IPS-18a (cell line): ENCODE results near the gene MIF.
"Not testable (repeated sequence)": the region's sequence is repeated elsewhere in the genome, so short reads cannot be mapped to it uniquely, and the experiment has no call there.

Experiments used
- H3K27ac ChIP-seq: one replicate; pipeline ENCODE4 v1.5.1; 2013; ENCODE audit warnings: low read length
- H3K27me3 ChIP-seq: one replicate; pipeline ENCODE4 v1.6.1; 2013; ENCODE audit warnings: mild to moderate bottlenecking, low read length; ENCODE audit not compliant: control insufficient read depth, insufficient read depth
- H3K36me3 ChIP-seq: one replicate; pipeline ENCODE4 v1.6.1; 2013; ENCODE audit warnings: low read depth, low read length; ENCODE audit not compliant: control insufficient read depth
- H3K4me1 ChIP-seq: one replicate; pipeline ENCODE4 v1.6.1; 2013; ENCODE audit warnings: low read depth, low read length; ENCODE audit not compliant: control insufficient read depth
- H3K4me3 ChIP-seq: one replicate; pipeline ENCODE4 v1.5.1; 2013; ENCODE audit warnings: low read length
- H3K9ac ChIP-seq: one replicate; pipeline ENCODE4 v1.6.1; 2013; ENCODE audit warnings: mild to moderate bottlenecking, low read length, moderate library complexity
- H3K9me3 ChIP-seq: one replicate; pipeline ENCODE4 v1.6.1; 2013; ENCODE audit warnings: low read depth, low read length; ENCODE audit not compliant: control insufficient read depth

Gene MIF

DNA sequence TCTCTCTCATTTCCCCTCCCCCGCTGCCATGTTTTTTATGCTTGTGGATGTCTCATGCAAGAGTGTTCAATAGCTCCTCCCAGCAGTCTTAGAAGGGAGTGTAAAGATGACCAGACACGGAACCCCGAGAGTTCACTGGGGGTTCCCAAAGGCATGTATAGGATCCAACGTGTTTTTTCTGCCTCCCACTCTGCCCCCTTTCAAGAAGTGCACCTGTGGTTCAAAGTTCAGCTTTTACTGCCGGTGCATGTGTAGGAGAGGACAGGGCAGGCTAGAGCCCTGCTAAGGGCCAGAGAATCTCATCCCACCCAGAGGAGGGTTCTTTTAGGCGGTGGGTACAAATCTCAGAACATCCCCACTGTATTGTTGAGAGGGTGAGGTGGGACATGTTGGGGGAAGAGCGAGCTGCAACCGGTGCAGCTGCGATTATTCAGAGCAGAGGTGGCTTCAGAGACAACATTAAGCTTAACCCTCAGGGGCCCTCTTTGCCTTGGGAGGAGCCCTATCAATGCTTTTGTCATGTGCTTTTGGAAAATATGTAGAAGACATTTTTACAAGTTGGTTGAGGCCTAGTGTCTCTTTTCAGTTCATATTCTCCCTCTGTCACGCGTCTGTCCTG lies 14.5 kb downstream of the MIF start:
- H3K36me3 ChIP-seq: no peaks in the 10 kb centered on the region
- no peaks in the 10 kb centered on the region for H3K27me3 ChIP-seq
- no peak overlapping the region for H3K9ac ChIP-seq
- H3K4me1 ChIP-seq: peaks cover 19% of the 10 kb centered on the region
- H3K9me3 ChIP-seq: no peaks in the 10 kb centered on the region
- H3K4me3 ChIP-seq: no peak overlapping the region
- H3K27ac ChIP-seq: no peak overlapping the region

DNA sequence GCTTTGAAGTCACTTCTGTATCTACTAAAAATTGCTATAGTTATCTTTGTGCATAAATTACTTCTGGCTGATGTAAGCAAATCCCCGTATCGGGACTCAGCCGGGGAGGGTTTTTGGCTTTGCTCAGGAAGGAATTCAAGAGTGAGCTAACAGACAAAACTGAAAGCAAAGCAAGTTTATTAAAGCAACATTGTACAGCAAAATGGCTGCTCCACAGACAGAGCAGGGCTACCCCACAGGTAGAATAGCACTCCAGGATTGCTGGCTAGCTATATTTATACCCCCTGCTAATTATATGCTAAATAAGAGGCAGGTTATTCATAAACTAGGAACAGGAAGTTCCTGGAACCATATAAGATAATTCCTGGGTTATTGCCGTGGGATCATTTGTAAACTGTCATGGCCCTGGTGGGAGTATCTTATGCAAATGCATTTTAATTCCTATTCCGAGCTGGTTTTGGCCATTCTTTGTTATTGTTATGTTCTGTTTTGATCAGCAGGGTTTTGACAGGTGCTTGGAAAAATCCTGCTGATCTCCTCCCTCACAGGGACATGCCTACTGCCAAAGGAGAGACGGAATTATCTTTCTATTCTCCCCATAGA lies 15.2 kb downstream of the MIF start:
- Histone ChIP-seq H3K4me3 (no peak overlapping the region), H3K4me1 (peaks cover 23% of the 10 kb centered on the region), H3K36me3 (no peaks in the 10 kb centered on the region), H3K27ac (no peak overlapping the region), H3K9me3 (no peaks in the 10 kb centered on the region), H3K9ac (no peak overlapping the region), H3K27me3 (no peaks in the 10 kb centered on the region)

DNA sequence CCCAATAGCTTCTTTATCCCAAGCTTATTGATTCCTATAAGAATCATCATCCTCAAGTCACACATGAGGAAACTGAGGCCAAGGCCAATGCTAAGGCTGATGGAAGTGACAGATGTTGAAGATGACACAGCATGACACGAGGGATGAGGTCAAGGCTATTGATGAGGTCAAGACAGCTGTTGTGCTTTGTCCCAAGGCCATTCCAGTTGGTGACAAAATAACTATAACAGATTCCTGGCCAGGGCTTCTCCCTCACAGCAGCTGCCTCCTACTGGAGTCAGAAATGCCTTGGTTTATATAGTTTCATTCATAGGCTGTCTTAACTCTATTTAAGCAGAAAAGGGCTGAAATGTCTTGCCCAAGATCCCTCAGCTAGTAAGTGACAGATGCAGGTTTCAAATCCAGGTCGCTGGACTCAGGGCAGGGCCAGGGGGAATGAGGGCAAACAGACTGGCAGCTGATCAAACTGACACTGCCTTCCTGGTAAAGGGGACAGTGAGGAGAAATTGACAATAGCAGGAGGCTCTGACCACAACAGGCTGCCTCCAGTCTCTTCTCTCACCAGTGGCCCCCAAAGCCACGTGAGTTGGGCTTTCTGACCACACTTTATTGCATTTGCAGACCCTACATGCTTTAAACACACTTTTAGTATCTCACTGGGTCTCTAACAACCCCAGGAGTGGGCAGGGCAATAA lies 16.5 kb downstream of the MIF start:
- Histone ChIP-seq H3K9ac (no peak overlapping the region), H3K36me3 (no peaks in the 10 kb centered on the region), H3K4me3 (no peak overlapping the region), H3K4me1 (peaks cover 24% of the 10 kb centered on the region), H3K9me3 (no peaks in the 10 kb centered on the region), H3K27ac (no peak overlapping the region), H3K27me3 (no peaks in the 10 kb centered on the region)

DNA sequence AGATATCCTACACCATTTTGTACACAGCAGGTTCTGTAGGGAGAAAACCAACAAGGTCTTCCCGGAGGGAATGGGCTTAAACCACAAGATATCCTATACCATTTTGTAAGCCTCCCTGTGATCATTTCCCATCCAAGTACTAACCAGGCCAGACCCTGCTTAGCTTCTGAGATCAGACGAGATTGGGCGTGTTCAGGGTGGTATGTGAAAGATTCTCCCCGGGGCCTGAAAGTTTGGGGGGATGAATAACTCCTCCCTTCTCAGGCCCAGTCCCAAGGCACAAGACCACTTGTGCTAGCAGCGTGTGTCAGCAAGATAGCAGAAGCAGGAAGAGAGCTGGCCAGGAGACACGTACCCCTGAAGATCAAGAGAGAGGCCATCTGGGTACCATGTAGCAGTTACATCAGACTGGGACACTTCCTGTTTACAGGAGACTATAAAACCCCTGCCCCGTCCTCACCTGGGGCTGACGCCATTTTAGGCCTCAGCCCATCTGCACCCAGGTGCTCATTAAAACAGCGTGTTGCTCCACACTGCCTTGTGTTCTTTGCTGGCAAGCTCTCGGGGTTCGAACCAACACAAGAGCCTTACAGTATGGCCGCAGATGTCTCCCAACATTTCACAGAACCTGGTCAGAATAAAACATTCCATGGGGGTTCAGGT lies 17.3 kb downstream of the MIF start:
- Histone ChIP-seq H3K9me3 (no peaks in the 10 kb centered on the region), H3K27ac (no peak overlapping the region), H3K9ac (no peak overlapping the region), H3K27me3 (no peaks in the 10 kb centered on the region), H3K36me3 (no peaks in the 10 kb centered on the region), H3K4me3 (no peak overlapping the region), H3K4me1 (peaks cover 24% of the 10 kb centered on the region)

DNA sequence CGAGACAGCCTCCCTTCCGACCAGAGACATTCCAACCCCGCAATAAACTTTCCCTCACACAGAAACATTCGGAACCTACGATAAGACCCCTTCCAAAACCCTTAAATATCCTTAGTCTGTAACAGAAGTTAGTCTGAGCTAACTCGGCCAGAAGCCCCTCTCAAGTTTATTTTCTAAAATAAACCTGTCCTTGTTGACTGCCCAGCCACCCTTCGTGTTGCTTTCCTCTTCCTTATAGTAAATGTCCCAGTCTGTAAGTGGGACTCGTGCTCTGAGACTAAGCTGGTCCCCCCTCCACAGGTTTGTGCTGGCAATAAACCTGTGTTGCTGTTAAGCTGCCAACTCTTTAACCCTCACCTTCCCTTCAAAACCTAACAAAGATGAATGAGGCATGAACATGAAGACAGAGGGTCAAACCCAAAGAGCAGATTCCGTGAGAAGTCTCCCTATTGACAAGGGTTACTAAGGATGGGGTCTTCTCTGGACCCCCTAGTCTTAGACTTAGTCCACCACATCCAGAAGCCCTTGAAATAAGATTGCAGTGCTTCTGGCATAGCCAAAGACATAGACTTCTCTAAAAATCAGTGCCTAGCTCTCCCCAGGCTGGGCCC lies 18.2 kb downstream of the MIF start:
- no peaks in the 10 kb centered on the region for H3K36me3 ChIP-seq
- peaks cover 24% of the 10 kb centered on the region for H3K4me1 ChIP-seq
- no peaks in the 10 kb centered on the region for H3K9me3 ChIP-seq
- H3K4me3 ChIP-seq: no peak overlapping the region
- no peak overlapping the region for H3K9ac ChIP-seq
- no peak overlapping the region for H3K27ac ChIP-seq
- H3K27me3 ChIP-seq: no peaks in the 10 kb centered on the region

DNA sequence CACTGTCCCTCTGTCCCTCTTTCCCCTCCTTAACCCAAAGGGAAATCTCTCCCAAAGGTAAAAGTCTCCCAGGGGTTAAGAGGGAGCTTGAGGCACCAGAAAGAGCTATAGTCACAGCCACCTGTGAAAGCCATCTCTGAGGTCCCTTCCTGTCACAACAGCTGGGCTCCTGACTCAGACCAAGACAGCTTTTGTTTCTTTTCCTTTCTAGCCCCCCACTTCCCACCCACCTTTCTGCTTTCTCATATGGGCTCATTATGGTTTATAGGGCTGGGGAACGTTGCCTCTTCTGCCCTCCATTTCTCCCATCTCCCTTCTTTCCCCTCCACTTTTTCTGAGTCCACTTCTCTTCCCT lies 19.1 kb downstream of the MIF start:
- Histone ChIP-seq H3K36me3 (no peaks in the 10 kb centered on the region), H3K4me3 (peak overlapping the region; percentile 65), H3K4me1 (peaks cover 22% of the 10 kb centered on the region), H3K27ac (peak overlapping the region; percentile 80), H3K9ac (peak overlapping the region; percentile 71), H3K27me3 (no peaks in the 10 kb centered on the region), H3K9me3 (no peaks in the 10 kb centered on the region)

DNA sequence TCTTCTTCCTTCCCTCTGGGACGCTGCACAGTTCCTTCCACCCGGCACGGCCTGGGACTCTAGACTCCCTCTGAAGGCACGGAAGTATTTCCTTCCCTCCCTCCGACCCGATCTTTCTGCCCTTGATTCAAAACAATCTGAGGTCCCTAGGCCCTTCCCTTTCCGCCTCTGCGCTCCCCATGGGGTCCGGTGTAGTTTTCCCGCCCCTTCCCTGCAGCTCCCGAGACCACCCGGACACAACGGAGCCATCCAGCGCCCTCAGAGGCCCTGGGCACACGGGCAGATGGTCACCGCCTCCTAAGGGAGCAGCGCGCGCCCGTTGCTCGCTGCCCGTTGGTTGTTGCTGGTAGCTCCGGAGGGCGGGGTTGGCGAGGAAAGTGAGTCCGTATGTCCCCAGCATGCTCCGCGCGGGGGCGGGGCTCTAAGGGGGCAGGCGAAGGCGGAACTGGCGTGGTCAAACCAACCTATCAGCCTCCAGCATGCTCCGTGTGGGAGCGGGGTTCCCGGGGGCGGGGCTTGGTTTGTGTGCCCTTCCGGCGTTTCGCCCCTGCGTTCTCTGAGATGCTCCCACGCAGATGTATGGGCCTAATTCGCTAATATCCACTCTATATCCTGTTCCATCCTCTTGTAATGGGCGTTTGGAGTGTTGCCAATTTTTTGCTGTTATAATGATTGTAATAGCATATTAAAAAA lies 19.6 kb downstream of the MIF start:
- Histone ChIP-seq H3K36me3 (no peaks in the 10 kb centered on the region), H3K9ac (peak overlapping the region; percentile 71), H3K27ac (peak overlapping the region; percentile 80), H3K9me3 (no peaks in the 10 kb centered on the region), H3K4me3 (peak overlapping the region; percentile 65), H3K27me3 (no peaks in the 10 kb centered on the region), H3K4me1 (peaks cover 17% of the 10 kb centered on the region)

DNA sequence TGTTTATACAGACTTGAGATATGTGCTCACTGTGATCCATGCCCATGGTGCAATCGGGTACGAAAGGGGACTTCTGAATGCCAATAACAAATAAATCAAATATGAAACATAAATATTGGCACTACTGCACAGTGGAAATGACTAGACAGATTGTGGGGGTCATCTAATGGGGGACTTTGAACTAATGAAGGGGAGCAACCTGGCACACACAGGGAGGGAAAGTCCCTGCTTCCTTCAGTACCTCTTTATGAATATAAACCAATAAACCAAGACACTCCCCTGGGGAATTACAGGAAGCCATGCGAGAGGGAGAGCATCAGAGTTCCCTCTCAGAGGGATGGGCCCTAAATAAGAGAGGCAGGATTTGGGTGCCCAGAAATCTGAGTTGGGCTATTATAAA lies 21.1 kb downstream of the MIF start:
- Histone ChIP-seq H3K36me3 (no peaks in the 10 kb centered on the region), H3K27ac (no peak overlapping the region), H3K4me1 (peaks cover 8% of the 10 kb centered on the region), H3K9ac (no peak overlapping the region), H3K9me3 (no peaks in the 10 kb centered on the region), H3K4me3 (no peak overlapping the region), H3K27me3 (no peaks in the 10 kb centered on the region)

DNA sequence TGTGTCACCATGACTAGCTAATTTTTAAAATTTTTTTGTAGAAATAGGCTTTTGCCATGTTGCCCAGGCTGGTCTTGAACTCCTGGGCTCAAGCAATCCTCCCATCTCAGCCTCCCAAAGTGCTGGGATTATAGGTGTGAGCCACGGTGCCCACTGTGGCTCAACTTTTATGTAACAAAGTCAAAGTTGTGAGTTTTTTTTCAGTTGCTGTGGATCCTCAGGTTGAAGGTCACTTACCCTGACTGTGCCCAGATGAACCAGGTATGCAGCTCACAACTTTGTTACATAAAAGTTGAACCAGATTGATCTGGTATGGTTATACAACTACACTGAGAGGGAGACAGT lies 26.1 kb downstream of the MIF start:
- H3K27me3 ChIP-seq, H3K4me3 ChIP-seq, H3K9me3 ChIP-seq, H3K4me1 ChIP-seq, H3K36me3 ChIP-seq, H3K9ac ChIP-seq, H3K27ac ChIP-seq: not testable (repeated sequence)

DNA sequence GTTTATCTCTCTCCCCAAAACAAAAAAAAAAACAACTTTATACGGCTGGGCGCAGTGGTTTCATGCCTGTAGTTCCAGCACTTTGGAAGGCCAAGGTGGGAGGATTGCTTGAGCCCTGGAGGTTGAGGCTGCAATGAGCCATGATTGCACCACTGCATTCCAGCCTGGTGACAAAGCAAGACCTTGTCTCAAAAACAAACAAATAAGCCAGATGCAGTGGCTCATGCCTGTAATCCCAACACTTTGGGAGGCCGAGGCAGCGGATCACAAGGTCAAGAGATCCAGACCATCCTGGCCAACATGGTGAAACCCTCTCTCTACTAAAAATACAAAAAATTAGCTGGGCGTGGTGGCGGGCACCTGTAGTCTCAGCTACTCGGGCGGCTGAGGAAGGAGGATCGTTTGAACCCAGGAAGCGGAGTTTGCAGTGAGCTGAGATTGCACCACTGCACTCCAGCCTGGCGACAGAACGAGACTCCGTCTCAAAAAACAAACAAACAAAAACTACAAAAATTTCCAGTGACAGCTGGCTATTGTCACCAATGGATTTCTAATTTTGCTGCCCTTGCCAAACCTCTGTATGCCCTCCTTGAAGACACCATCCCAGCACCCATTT lies 27.5 kb downstream of the MIF start:
- H3K27ac ChIP-seq, H3K4me3 ChIP-seq, H3K27me3 ChIP-seq, H3K36me3 ChIP-seq, H3K9me3 ChIP-seq, H3K9ac ChIP-seq, H3K4me1 ChIP-seq: not testable (repeated sequence)

DNA sequence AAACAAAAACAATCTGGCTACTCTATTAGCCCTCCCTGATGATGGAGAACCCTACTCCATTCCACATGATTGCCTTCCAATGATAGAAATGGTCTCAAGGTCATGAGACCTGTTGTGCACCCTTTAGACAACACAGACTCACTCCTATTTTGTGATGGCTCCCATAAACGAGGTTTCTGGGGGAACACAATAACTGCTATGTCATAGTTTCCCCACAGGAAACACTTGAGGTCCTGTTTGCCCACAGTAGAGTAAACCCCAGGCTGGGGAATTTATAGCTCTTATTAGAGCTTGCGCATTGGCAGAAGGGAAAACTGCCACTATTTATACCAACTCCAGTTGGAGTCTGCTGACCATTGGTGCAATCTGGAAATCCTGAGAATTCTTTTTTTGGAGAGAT lies 28.7 kb downstream of the MIF start:
- H3K4me1 ChIP-seq: no peaks in the 10 kb centered on the region
- no peaks in the 10 kb centered on the region for H3K27me3 ChIP-seq
- H3K9me3 ChIP-seq: peaks cover 5% of the 10 kb centered on the region
- no peak overlapping the region for H3K4me3 ChIP-seq
- no peak overlapping the region for H3K9ac ChIP-seq
- H3K36me3 ChIP-seq: peaks cover 4% of the 10 kb centered on the region
- H3K27ac ChIP-seq: no peak overlapping the region
